ENCODE results near the gene DHX35.

The DHX35 gene

GRCh38 chr20:38963745-38964144 is 1.6 kb downstream of the DHX35 start:
- TF ChIP-seq, protein P1, sequence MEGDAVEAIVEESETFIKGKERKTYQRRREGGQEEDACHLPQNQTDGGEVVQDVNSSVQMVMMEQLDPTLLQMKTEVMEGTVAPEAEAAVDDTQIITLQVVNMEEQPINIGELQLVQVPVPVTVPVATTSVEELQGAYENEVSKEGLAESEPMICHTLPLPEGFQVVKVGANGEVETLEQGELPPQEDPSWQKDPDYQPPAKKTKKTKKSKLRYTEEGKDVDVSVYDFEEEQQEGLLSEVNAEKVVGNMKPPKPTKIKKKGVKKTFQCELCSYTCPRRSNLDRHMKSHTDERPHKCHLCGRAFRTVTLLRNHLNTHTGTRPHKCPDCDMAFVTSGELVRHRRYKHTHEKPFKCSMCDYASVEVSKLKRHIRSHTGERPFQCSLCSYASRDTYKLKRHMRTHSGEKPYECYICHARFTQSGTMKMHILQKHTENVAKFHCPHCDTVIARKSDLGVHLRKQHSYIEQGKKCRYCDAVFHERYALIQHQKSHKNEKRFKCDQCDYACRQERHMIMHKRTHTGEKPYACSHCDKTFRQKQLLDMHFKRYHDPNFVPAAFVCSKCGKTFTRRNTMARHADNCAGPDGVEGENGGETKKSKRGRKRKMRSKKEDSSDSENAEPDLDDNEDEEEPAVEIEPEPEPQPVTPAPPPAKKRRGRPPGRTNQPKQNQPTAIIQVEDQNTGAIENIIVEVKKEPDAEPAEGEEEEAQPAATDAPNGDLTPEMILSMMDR (conservative IDR thresholded peaks at IDR 0.05; ENCODE audit: low read depth, low read length) = no peak

DNA sequence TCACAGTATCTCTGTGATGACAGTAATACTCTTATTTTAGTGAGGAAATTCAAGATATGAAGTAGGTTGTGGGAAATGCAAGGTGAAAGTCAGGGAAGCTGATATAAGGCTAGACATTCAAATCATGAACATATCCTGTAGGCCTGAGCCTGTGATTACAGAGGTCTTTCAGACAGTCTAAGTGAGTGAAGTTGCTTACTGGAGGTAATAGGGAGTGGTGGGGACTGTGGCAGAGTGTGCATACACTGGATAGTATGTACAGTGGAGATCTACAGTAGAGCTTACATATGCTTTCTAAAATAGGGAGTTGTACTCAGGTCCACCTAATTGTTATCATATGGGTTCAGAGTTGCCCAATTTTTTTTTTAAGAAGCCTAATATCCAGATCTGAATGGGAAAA is 3.1 kb downstream of the DHX35 start:
- no peak overlapping the region for H3K4me3 ChIP-seq (ENCODE audit: low read length)
- DNase-seq (ENCODE audit: low read depth) = no peak
- TF ChIP-seq, protein P1 (conservative IDR thresholded peaks at IDR 0.05; ENCODE audit: low read depth, low read length) = no peak

More at GRCh38 chr20:38963745-38964144, 1.6 kb downstream of the DHX35 start:
- DNase-seq (ENCODE audit: low read depth) = no peak
- no peak overlapping the region for H3K4me3 ChIP-seq (ENCODE audit: low read length)

DNA sequence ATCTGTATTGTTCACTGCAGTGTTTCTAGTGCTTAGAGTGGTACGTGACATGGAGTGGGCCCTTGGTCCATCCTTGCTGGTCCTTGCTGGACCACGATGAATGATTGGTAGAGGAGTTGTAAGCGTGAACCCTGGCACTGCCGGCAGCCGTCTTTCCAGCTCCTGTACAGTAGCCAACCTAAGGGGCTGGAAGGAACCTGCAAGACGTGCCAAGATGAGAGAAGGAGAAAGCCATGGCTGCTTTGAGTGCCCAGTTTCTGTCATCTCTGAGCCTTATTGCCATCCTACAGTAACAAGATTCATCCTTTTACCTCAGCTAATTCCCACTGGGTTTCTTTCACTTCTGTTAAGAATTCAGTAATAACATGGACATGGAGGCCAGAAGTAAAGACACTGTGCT is 5.9 kb downstream of the DHX35 start:
- no peak for DNase-seq (ENCODE audit: low read depth)
- TF ChIP-seq, protein P1 (conservative IDR thresholded peaks at IDR 0.05; ENCODE audit: low read depth, low read length) = no peak
- no peak overlapping the region for H3K4me3 ChIP-seq (ENCODE audit: low read length)

- no peak for DNase-seq (ENCODE audit: low read depth)
- TF ChIP-seq, protein P1 (conservative IDR thresholded peaks at IDR 0.05; ENCODE audit: low read depth, low read length) = no peak
- H3K4me3 ChIP-seq (ENCODE audit: low read length) = no peak overlapping the region
Observed at GRCh38 chr20:38969708-38970107, 7.6 kb downstream of the DHX35 start.

DNA sequence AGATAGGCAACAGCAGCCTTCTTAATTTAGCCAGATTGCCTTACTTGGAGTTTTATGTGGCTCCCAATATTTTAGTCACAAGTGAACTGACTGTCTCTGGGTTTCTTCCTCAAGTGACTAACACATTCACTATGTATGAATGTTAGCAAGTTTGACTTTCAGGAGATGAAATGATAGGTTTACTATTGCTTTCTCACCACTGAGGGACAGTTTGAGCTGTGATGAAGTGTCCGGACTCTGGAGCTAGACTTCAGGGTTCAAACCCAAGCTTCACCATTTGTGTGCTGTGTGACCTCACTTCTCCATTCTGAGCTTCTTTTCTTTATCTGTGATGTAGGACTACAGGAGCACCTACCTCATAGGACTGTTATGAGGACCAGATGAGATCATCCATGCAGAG is 8.2 kb downstream of the DHX35 start:
- TF ChIP-seq, protein P1 (conservative IDR thresholded peaks at IDR 0.05; ENCODE audit: low read depth, low read length) = no peak
- no peak for DNase-seq (ENCODE audit: low read depth)
- no peak overlapping the region for H3K4me3 ChIP-seq (ENCODE audit: low read length)

GRCh38 chr20:38973107-38973506 is 11.0 kb downstream of the DHX35 start:
- no peak for DNase-seq (ENCODE audit: low read depth)
- TF ChIP-seq, protein P1 (conservative IDR thresholded peaks at IDR 0.05; ENCODE audit: low read depth, low read length) = no peak
- no peak overlapping the region for H3K4me3 ChIP-seq (ENCODE audit: low read length)

DNA sequence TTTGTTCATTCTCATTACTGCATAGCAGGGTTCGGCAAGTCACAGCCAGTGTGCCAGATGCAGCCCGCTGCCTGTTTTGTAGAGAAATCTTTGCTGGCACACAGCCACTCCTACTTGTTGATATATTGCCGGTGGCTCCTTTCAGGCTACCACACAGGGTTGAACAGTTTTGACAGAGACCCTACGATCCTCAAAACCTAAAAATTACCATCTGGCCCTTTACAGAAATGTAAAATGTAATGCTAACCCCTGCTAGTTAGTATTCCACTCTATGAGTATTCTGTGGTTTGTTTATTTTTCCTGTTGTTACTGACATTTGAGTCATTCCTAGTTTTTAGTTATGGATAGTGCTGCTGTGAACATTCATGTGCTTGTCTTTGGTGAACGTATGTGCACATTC is 11.5 kb downstream of the DHX35 start:
- no peak overlapping the region for H3K4me3 ChIP-seq (ENCODE audit: low read length)
- DNase-seq (ENCODE audit: low read depth) = no peak
- TF ChIP-seq, protein P1 (conservative IDR thresholded peaks at IDR 0.05; ENCODE audit: low read depth, low read length) = no peak
